H1 (cell line): ENCODE results near the gene KIF11.

Source experiments
- SP2 ChIP-seq: IDR thresholded peaks from 2 replicates; pipeline ENCODE4 v1.6.1; 2012; ENCODE audit warnings: mild to moderate bottlenecking, low read length, inconsistent platforms
- TCF12 ChIP-seq: IDR thresholded peaks from 2 replicates; pipeline ENCODE4 v1.6.1; 2011; ENCODE audit warnings: low read depth, mild to moderate bottlenecking, low read length
- TF ChIP-seq, protein P1 (sequence below), 3 experiments: IDR thresholded peaks; 1 replicate in 2 of 3; 2 replicates in 1 of 3; pipeline versions ENCODE4 v1.5.1 to v1.6.1; 2011; ENCODE audit warnings: low read length in 3 of 3, mild to moderate bottlenecking in 3 of 3, inconsistent platforms in 2 of 3, low read depth in 1 of 3, moderate library complexity in 1 of 3; ENCODE audit not compliant: insufficient read depth in 1 of 3; ENCODE audit errors: control extremely low read depth in 1 of 3

DNA sequence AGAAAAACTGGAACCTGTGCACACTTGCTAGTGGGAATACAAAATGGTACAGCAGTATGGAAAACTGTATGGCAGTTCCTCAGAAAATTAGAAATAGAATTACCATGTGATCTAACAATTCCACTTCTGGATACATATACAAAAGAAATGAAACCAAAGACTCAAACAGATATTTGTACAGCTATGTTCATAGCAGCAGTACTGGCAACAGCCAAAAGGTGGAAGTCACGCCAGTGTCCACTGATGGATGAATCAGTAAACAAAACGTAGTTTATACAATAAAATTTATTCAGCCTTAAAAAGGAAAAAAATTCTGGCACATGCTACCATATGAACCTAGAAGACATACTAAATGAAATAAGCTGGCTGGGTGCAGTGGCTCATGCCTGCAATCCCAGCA is 42.0 kb upstream of the KIF11 start:
- TF ChIP-seq, protein P1, sequence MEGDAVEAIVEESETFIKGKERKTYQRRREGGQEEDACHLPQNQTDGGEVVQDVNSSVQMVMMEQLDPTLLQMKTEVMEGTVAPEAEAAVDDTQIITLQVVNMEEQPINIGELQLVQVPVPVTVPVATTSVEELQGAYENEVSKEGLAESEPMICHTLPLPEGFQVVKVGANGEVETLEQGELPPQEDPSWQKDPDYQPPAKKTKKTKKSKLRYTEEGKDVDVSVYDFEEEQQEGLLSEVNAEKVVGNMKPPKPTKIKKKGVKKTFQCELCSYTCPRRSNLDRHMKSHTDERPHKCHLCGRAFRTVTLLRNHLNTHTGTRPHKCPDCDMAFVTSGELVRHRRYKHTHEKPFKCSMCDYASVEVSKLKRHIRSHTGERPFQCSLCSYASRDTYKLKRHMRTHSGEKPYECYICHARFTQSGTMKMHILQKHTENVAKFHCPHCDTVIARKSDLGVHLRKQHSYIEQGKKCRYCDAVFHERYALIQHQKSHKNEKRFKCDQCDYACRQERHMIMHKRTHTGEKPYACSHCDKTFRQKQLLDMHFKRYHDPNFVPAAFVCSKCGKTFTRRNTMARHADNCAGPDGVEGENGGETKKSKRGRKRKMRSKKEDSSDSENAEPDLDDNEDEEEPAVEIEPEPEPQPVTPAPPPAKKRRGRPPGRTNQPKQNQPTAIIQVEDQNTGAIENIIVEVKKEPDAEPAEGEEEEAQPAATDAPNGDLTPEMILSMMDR (IDR thresholded peaks at IDR 0.05; ENCODE audit: control extremely low read depth in 1 of 3, insufficient read depth in 1 of 3, low read depth in 1 of 3, low read length in 3 of 3): no peak
- TF ChIP-seq TCF12 (no peak), SP2 (no peak)
